ACC112 (cell line): ENCODE results near the gene INPP5A.

Experiments
- H2AFZ ChIP-seq: fragments of 200-600 bp; sonication (generic); one replicate; pipeline ENCODE4 v1.6.0; 2017; ENCODE audit warnings: antibody characterized with exemption, low read length; ENCODE audit not compliant: unreplicated experiment
- H3K27ac ChIP-seq: fragments of 200-600 bp; sonication (generic); 2 replicates; pipeline ENCODE4 v1.5.1; 2014; ENCODE audit warnings: low read depth, mild to moderate bottlenecking, antibody characterized with exemption, low read length, moderate library complexity
- H3K27me3 ChIP-seq: fragments of 200-600 bp; sonication (generic); 2 replicates; pipeline ENCODE4 v1.6.1; 2014; ENCODE audit warnings: mild to moderate bottlenecking, antibody characterized with exemption, low read length, moderate library complexity, mixed read lengths; ENCODE audit not compliant: insufficient read depth
- H3K36me3 ChIP-seq: fragments of 200-600 bp; sonication (generic); 2 replicates; pipeline ENCODE4 v1.6.1; 2016; ENCODE audit warnings: mild to moderate bottlenecking, antibody characterized with exemption, low read length, moderate library complexity, mixed read lengths; ENCODE audit not compliant: insufficient read depth
- H3K4me1 ChIP-seq: fragments of 200-600 bp; sonication (generic); one replicate; pipeline ENCODE4 v1.6.1; 2016; ENCODE audit warnings: low read length, mixed read lengths; ENCODE audit not compliant: insufficient read depth, unreplicated experiment, control insufficient read depth
- H3K4me3 ChIP-seq: fragments of 200-600 bp; sonication (generic); 2 replicates; pipeline ENCODE4 v1.5.1; 2014; ENCODE audit warnings: mild to moderate bottlenecking, low read depth, low read length
- H3K79me2 ChIP-seq: fragments of 200-600 bp; sonication (generic); one replicate; pipeline ENCODE4 v1.6.0; 2016; ENCODE audit warnings: low read length; ENCODE audit not compliant: control insufficient read depth, unreplicated experiment, insufficient read depth

Gene INPP5A

GRCh38 chr10:132809232-132810140 lies 271.9 kb downstream of the INPP5A start:
- Histone ChIP-seq H3K27ac (no peak overlapping the region), H3K4me3 (no peak overlapping the region), H3K36me3 (no peaks in the 10 kb centered on the region), H3K4me1 (no peaks in the 10 kb centered on the region), H3K27me3 (no peaks in the 10 kb centered on the region), H2AFZ (no peak overlapping the region), H3K79me2 (no peaks in the 10 kb centered on the region)

DNA sequence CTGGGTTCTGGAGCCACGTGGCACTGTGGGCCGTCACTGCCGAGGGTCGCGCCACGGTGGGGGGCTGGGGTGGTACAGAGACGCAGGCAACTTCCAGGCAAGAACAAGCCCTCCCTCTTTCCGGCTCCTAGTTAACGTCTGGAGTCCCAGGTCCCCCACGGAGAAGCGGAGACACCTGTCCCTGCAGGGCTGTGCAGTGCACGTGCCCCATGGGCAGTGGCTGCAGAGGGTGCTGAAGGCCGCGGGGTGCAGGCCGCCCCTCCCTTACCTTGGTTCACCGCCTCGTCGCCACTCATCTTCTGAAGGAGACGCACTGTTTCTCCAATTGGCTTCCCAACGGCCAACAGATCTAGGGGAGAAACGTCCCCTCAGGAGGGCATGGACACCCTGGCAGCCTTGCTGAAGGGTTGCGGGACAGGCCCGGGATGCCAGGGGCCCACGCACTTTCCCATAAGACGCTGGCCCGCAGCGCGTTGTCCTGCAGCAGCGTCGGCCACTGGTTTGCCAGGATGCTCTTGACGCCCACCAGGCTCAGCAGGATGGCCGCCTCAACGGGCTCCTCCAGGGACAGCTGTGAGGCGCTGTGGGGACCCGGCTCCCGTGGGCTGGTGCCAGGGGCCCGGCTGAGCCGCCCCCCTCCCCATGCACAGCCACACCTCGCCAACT lies 272.7 kb downstream of the INPP5A start:
- H3K27me3 ChIP-seq: peaks cover 7% of the 10 kb centered on the region; the same call in 1 of the 2 replicates
- H3K27ac ChIP-seq: no peak overlapping the region
- H3K36me3 ChIP-seq: no peaks in the 10 kb centered on the region
- H3K4me3 ChIP-seq: no peak overlapping the region
- H2AFZ ChIP-seq: no peak overlapping the region
- no peaks in the 10 kb centered on the region for H3K79me2 ChIP-seq
- no peaks in the 10 kb centered on the region for H3K4me1 ChIP-seq

GRCh38 chr10:132810807-132811700 lies 273.5 kb downstream of the INPP5A start:
- H3K4me1 ChIP-seq: no peaks in the 10 kb centered on the region
- no peaks in the 10 kb centered on the region for H3K36me3 ChIP-seq
- no peak overlapping the region for H3K27ac ChIP-seq
- no peak overlapping the region for H3K4me3 ChIP-seq
- no peaks in the 10 kb centered on the region for H3K79me2 ChIP-seq
- no peak overlapping the region for H2AFZ ChIP-seq
- peaks cover 14% of the 10 kb centered on the region for H3K27me3 ChIP-seq

GRCh38 chr10:132811891-132812481 lies 274.4 kb downstream of the INPP5A start:
- Histone ChIP-seq H3K27ac (no peak overlapping the region), H3K4me3 (no peak overlapping the region)

GRCh38 chr10:132812520-132812919 lies 274.9 kb downstream of the INPP5A start:
- Histone ChIP-seq H3K36me3 (no peaks in the 10 kb centered on the region), H3K27ac (no peak overlapping the region), H3K4me3 (no peak overlapping the region), H3K4me1 (no peaks in the 10 kb centered on the region), H2AFZ (no peak overlapping the region), H3K79me2 (no peaks in the 10 kb centered on the region), H3K27me3 (peaks cover 26% of the 10 kb centered on the region)

More at GRCh38 chr10:132811891-132812481, 274.4 kb downstream of the INPP5A start:
- Histone ChIP-seq H2AFZ (no peak overlapping the region), H3K36me3 (no peaks in the 10 kb centered on the region), H3K4me1 (no peaks in the 10 kb centered on the region), H3K27me3 (peaks cover 21% of the 10 kb centered on the region), H3K79me2 (no peaks in the 10 kb centered on the region)

GRCh38 chr10:132813001-132813401 lies 275.4 kb downstream of the INPP5A start:
- H3K27me3 ChIP-seq: peaks cover 31% of the 10 kb centered on the region
- H2AFZ ChIP-seq: no peak overlapping the region
- H3K27ac ChIP-seq: no peak overlapping the region
- no peaks in the 10 kb centered on the region for H3K36me3 ChIP-seq
- H3K4me1 ChIP-seq: no peaks in the 10 kb centered on the region
- H3K79me2 ChIP-seq: no peaks in the 10 kb centered on the region
- H3K4me3 ChIP-seq: no peak overlapping the region

GRCh38 chr10:132813560-132814468 lies 276.2 kb downstream of the INPP5A start:
- H3K4me1 ChIP-seq: no peaks in the 10 kb centered on the region
- H3K27me3 ChIP-seq: peaks cover 36% of the 10 kb centered on the region
- no peak overlapping the region for H2AFZ ChIP-seq
- H3K4me3 ChIP-seq: no peak overlapping the region
- no peak overlapping the region for H3K27ac ChIP-seq
- H3K36me3 ChIP-seq: no peaks in the 10 kb centered on the region
- H3K79me2 ChIP-seq: no peaks in the 10 kb centered on the region

GRCh38 chr10:132814469-132814856 lies 276.9 kb downstream of the INPP5A start:
- H3K27ac ChIP-seq: no peak overlapping the region

GRCh38 chr10:132815168-132815857 lies 277.7 kb downstream of the INPP5A start:
- Histone ChIP-seq H3K27ac (no peak overlapping the region), H3K27me3 (peaks cover 48% of the 10 kb centered on the region), H3K4me3 (no peak overlapping the region), H3K36me3 (no peaks in the 10 kb centered on the region), H3K4me1 (no peaks in the 10 kb centered on the region), H3K79me2 (no peaks in the 10 kb centered on the region), H2AFZ (no peak overlapping the region)

More at GRCh38 chr10:132814469-132814856, 276.9 kb downstream of the INPP5A start:
- H2AFZ ChIP-seq: no peak overlapping the region
- no peaks in the 10 kb centered on the region for H3K79me2 ChIP-seq
- H3K4me3 ChIP-seq: no peak overlapping the region
- no peaks in the 10 kb centered on the region for H3K36me3 ChIP-seq
- peaks cover 42% of the 10 kb centered on the region for H3K27me3 ChIP-seq
- no peaks in the 10 kb centered on the region for H3K4me1 ChIP-seq
